Measurements from ENCODE around the gene GALNT15. TPM values are rescaled to one million over a fixed set of nuclear protein-coding genes. Genes with fewer than 3 reads are reported as not detected.

The GALNT15 gene
- total and polyA plus RNA-seq, 8 donors, result 4.2 to 133 (median 25.3) TPM

DNA sequence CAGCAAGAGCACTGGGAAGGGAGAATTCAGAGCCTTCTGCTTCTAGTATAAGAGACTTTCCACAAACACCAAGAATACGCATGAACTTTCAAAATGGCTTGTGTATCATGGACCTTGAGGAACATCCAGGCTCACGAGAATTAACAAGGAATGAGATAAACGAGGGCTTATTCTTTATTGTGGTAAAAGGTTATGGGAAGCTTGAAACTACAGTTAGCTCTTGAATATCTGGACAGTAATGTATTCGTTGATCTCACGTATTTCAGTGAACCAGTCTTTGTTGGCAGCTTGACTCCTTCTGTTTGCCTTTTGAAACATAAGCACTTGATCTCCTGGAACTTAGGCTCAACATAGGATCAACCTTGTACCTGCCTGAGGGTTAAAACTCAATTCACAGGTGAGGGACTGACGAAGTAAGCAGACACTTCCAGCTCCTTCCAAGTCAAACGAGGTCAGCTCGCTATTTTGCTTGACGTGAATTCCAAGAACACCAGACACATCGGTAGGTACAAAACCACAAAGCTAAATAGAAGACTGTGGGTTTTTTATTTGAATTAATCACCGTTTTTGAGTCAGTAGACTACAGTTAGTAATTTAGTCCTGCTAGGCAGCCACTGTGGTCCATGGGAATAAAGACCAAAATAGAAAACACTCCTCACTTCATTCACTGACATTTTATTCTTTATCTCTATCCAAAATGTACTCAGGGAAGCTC lies 30.8 kb downstream of the GALNT15 start:
- Histone ChIP-seq H3K27ac (no peak overlapping the region), H3K4me3 (no peak overlapping the region), H3K4me1 (no peaks in the 10 kb centered on the region), H3K36me3 (peaks cover 0 to 39% (median 0%) of the 10 kb centered on the region in 4 donors), H3K27me3 (peaks cover 0 to 3% (median 0%) of the 10 kb centered on the region in 3 donors), H3K9me3 (no peaks in the 10 kb centered on the region)
- intact Hi-C loops (cut with DNase I; ENCODE audit: low total_unique reads), result no loop called here
- TF ChIP-seq POLR2AphosphoS5 (IDR thresholded peaks at IDR 0.05) (no peak), EP300 (IDR thresholded peaks at IDR 0.05) (no peak), POLR2A (IDR thresholded peaks at IDR 0.05) (no peak)
- TF ChIP-seq, protein P1, sequence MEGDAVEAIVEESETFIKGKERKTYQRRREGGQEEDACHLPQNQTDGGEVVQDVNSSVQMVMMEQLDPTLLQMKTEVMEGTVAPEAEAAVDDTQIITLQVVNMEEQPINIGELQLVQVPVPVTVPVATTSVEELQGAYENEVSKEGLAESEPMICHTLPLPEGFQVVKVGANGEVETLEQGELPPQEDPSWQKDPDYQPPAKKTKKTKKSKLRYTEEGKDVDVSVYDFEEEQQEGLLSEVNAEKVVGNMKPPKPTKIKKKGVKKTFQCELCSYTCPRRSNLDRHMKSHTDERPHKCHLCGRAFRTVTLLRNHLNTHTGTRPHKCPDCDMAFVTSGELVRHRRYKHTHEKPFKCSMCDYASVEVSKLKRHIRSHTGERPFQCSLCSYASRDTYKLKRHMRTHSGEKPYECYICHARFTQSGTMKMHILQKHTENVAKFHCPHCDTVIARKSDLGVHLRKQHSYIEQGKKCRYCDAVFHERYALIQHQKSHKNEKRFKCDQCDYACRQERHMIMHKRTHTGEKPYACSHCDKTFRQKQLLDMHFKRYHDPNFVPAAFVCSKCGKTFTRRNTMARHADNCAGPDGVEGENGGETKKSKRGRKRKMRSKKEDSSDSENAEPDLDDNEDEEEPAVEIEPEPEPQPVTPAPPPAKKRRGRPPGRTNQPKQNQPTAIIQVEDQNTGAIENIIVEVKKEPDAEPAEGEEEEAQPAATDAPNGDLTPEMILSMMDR (IDR thresholded peaks at IDR 0.05), result no peak
- DNase-seq, result no peak
- 48 to 68% (median 58%) methylated on average over 11 of the region's 11 CpGs for WGBS, 5 donors

- Histone ChIP-seq H3K27me3 (peaks cover 0 to 3% (median 0%) of the 10 kb centered on the region in 3 donors), H3K4me1 (no peaks in the 10 kb centered on the region), H3K4me3 (no peak overlapping the region), H3K9me3 (no peaks in the 10 kb centered on the region), H3K27ac (no peak overlapping the region), H3K36me3 (peaks cover 0 to 42% (median 0%) of the 10 kb centered on the region in 4 donors)
- intact Hi-C loops (cut with DNase I; ENCODE audit: low total_unique reads), result no loop called here
- TF ChIP-seq POLR2AphosphoS5 (IDR thresholded peaks at IDR 0.05), result no peak
- no peak for TF ChIP-seq EP300 (IDR thresholded peaks at IDR 0.05)
- TF ChIP-seq, protein P1 (IDR thresholded peaks at IDR 0.05), result no peak
- TF ChIP-seq POLR2A (IDR thresholded peaks at IDR 0.05), result no peak
- DNase-seq, result no peak
Observed at GRCh38 chr3:16207031-16207430, 32.6 kb downstream of the GALNT15 start.

DNA sequence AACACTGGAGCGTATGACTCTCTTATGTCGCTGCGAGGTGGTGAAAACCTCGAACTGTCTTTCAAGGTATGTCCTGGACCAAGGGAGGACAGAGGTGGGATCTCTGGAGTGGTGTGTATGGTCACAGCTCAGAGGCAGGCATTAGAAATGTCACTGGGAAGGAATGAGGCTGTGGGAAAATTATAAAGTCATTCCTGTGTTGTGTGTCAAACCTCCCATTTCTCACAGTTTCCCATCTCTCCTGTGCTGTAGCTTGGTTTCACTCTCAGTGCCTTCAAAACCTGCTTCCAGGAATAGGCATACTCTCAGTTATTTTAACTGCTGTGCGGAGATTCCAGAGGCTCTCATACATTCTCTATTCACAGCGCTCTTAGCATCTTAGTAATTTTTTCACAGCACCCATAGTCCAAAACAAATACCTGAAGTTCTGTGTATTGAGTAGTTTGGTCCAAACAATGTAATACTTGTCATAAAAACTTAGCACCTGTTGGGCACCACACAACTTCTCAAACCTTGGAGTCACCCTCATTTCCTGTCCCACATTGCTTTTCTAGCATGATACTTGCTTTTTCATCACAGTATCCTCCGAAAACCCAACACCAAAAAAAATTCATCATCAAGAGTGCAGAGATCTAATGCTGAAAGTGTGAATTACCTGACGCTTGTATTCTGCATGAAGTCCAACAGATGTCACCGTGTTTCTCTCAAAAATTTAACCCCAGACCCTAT lies 36.9 kb downstream of the GALNT15 start:
- Histone ChIP-seq H3K9me3 (no peaks in the 10 kb centered on the region), H3K4me3 (no peak overlapping the region), H3K36me3 (peaks cover 0 to 32% (median 2%) of the 10 kb centered on the region in 4 donors), H3K4me1 (no peaks in the 10 kb centered on the region), H3K27me3 (no peaks in the 10 kb centered on the region), H3K27ac (no peak overlapping the region)
- TF ChIP-seq POLR2A (IDR thresholded peaks at IDR 0.05) (no peak), POLR2AphosphoS5 (IDR thresholded peaks at IDR 0.05) (no peak), EP300 (IDR thresholded peaks at IDR 0.05) (no peak)
- TF ChIP-seq, protein P1 (IDR thresholded peaks at IDR 0.05), result no peak
- WGBS, 5 donors, result 82 to 87% (median 85%) methylated on average over 9 of the region's 9 CpGs
- intact Hi-C loops (cut with DNase I; ENCODE audit: low total_unique reads), result no loop called here
- DNase-seq, result no peak

DNA sequence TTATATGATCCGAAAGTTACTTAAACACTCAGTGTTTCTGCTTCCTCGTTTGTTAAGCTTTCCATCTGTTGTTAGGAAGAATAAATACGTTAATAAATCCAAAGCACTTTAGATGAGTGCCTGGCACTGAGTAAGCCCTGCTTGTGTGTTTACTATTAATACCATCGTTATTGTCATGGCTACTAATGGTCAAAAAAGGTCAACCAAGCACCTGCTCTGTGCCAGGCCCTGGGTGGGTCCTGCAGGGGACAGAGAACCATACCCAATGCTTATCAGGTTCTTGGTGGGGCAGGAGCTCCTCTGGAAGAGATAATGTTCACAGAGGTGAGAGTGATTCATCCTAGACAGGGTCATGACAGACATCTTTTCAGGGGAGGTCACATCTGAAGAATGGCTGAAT lies 39.9 kb downstream of the GALNT15 start:
- intact Hi-C loops (cut with DNase I; ENCODE audit: low total_unique reads), result no loop called here
- WGBS, 5 donors, result 53 to 70% (median 63%) methylated on average over 4 of the region's 4 CpGs

More for the DNA sequence above, 39.9 kb downstream of the GALNT15 start:
- Histone ChIP-seq H3K27me3 (no peaks in the 10 kb centered on the region), H3K27ac (no peak overlapping the region), H3K36me3 (peaks cover 0 to 33% (median 2%) of the 10 kb centered on the region in 4 donors), H3K9me3 (no peaks in the 10 kb centered on the region), H3K4me1 (no peaks in the 10 kb centered on the region), H3K4me3 (no peak overlapping the region)
- DNase-seq, result no peak
- no peak for TF ChIP-seq POLR2A (IDR thresholded peaks at IDR 0.05)
- TF ChIP-seq, protein P1 (IDR thresholded peaks at IDR 0.05), result no peak
- no peak for TF ChIP-seq EP300 (IDR thresholded peaks at IDR 0.05)
- no peak for TF ChIP-seq POLR2AphosphoS5 (IDR thresholded peaks at IDR 0.05)

Measured in stomach (tissue), 9 donors.